Cardiac muscle cell (in vitro differentiated cells and primary cell): ENCODE results near the gene VKORC1L1. TPM values are rescaled to one million over a fixed set of nuclear protein-coding genes. Genes with fewer than 3 reads are reported as not detected.
"Not testable (repeated sequence)": the region's sequence is repeated elsewhere in the genome, so short reads cannot be mapped to it uniquely, and the experiment has no call there.

ENCODE experiments used
- DNase-seq, 2 donors: peaks; one replicate each; pipeline versions ENCODE4 v3.0.0 to v3.0.0-alpha.2; 2010 to 2017; ENCODE audit warnings: low read depth in 1 of 2, low spot score in 1 of 2
- H3K27ac ChIP-seq: fragments of 200-600 bp; sonication (generic); 2 replicates; pipeline ENCODE4 v1.5.1; 2016
- H3K27me3 ChIP-seq: fragments of 200-600 bp; sonication (generic); 2 replicates; pipeline ENCODE4 v1.6.0; 2016; ENCODE audit warnings: control low read depth
- H3K36me3 ChIP-seq: fragments of 200-600 bp; sonication (generic); 2 replicates; pipeline ENCODE4 v1.5.1; 2016; ENCODE audit warnings: control low read depth
- H3K4me1 ChIP-seq: fragments of 200-600 bp; sonication (generic); 2 replicates; pipeline ENCODE4 v1.8.1; 2017; ENCODE audit warnings: low read depth, mild to moderate bottlenecking, mixed run types
- H3K4me3 ChIP-seq: fragments of 200-600 bp; sonication (generic); 2 replicates; pipeline ENCODE4 v1.5.1; 2016; ENCODE audit warnings: mild to moderate bottlenecking
- H3K9me3 ChIP-seq: fragments of 200-600 bp; sonication (generic); 2 replicates; pipeline ENCODE4 v1.5.1; 2017; ENCODE audit warnings: low read depth, mild to moderate bottlenecking, control low read depth
- CTCF ChIP-seq: IDR thresholded peaks from 2 replicates; pipeline ENCODE4 v1.5.1; 2012; ENCODE audit warnings: low read depth, mild to moderate bottlenecking, low read length
- polyA plus RNA-seq: library from polyadenylated mRNA; unstranded; fragments of >200 nt; fragmentation: Nextera tagmentation; extraction: Ambion mirVana; gene quantifications from 2 replicates; pipeline ENCODE4 v1.2.1, GENCODE V29; 2016
- total RNA-seq: library from RNA; depleted of rRNA; stranded (reverse); fragments of >200 nt; gene quantifications from 2 replicates; pipeline ENCODE4 v1.2.3, GENCODE V29; 2016

Gene VKORC1L1
- total RNA-seq (7.3 and 8.6 TPM in 2 replicates), polyA plus RNA-seq (12.8 and 14.6 TPM in 2 replicates)

DNA sequence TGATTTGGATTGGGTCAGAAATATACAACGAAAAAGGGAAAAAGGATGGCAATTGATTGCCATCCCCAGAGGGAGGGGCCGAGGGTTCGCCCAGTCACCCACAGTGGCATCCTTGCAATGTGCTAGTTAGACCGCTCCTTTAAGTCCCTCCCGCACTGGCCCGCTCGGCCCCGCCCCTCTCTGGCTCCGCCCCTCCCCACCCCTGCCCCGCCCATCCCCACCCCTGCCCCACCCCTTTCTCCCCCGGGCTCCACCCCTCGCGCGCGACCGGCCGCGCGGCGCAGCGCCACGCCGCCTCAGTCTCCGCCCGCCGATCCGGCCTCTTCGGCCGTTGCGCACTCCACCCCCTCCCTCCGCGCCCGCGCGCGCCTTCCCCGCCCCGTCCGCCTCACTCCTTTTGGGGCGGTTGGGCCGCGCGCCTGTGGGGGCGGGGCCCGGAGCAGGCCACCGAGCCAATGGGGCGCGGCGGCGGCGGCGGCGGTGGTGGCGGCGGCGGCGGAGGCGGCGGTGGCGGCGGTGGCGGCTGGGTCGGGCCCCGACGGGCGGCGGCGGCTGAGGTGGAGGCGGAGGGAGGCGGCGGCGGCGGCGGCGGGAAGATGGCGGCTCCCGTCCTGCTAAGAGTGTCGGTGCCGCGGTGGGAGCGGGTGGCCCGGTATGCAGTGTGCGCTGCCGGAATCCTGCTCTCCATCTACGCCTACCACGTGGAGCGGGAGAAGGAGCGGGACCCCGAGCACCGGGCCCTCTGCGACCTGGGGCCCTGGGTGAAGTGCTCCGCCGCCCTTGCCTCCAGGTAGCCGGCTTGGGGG, at the start of gene VKORC1L1:
Gene VKORC1L1, plus strand, starts transcription at position 299 of the 806 bp plus-strand sequence. Its CDS starts 298 bp downstream, at position 597.
- no peak for TF ChIP-seq CTCF
- no peaks in the 10 kb centered on the region for H3K36me3 ChIP-seq
- H3K27ac ChIP-seq: peak within 1 kb of the TSS; percentile 85

DNA sequence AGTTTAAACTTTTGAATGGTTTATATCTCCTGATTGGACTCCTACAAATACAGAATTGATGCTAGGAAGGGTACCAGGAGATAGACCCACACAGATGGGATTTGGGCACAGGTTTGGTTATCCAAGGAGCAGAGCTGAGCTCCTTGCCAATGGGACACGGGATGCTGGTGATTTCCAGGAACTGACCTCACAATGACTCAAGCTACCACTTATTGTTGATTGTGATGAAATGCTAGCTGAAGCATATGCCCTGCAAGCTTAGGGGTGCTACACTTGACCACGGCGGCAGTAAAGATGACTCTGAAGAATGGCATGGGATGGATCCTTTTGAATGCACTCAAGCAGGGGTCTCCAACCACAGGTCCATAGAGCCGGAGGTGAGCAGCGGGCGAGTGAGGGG, 45.5 kb upstream of the VKORC1L1 start:
- no peaks in the 10 kb centered on the region for H3K27me3 ChIP-seq
- TF ChIP-seq CTCF: no peak
- no peak for DNase-seq
- no peaks in the 10 kb centered on the region for H3K36me3 ChIP-seq
- no peak overlapping the region for H3K4me3 ChIP-seq
- H3K4me1 ChIP-seq: no peaks in the 10 kb centered on the region
- H3K9me3 ChIP-seq: no peaks in the 10 kb centered on the region
- H3K27ac ChIP-seq: no peak overlapping the region

More for the DNA sequence above, at the start of gene VKORC1L1:
- Histone ChIP-seq H3K4me1 (no peaks in the 10 kb centered on the region), H3K9me3 (no peaks in the 10 kb centered on the region), H3K4me3 (peak within 1 kb of the TSS; percentile 99), H3K27me3 (no peaks in the 10 kb centered on the region)
- peak; percentile 95 to 96 for DNase-seq

DNA sequence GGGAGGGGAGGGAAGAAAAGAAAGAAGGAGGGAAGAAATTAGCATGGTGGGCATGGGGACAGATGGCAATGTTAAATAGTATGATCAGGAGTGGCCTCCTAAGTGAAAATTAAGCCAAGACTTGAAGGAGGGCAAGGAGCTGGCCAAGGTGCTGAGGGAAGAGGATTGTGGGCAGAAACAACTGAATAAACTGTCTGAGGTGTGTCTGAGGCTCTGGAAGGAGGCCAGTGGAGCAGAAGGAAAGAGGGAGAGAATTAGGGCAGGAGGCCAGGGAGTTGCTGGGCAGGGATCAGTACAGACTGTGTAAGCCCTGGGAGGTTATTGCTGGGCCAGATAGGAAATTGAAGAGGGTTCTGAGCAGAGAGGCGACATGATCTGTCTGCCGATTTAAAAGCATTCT, 40.6 kb upstream of the VKORC1L1 start:
- Histone ChIP-seq H3K27me3 (no peaks in the 10 kb centered on the region), H3K27ac (no peak overlapping the region), H3K36me3 (no peaks in the 10 kb centered on the region), H3K4me3 (no peak overlapping the region), H3K9me3 (no peaks in the 10 kb centered on the region), H3K4me1 (no peaks in the 10 kb centered on the region)
- no peak for TF ChIP-seq CTCF
- peak; percentile 53 to 80 for DNase-seq

DNA sequence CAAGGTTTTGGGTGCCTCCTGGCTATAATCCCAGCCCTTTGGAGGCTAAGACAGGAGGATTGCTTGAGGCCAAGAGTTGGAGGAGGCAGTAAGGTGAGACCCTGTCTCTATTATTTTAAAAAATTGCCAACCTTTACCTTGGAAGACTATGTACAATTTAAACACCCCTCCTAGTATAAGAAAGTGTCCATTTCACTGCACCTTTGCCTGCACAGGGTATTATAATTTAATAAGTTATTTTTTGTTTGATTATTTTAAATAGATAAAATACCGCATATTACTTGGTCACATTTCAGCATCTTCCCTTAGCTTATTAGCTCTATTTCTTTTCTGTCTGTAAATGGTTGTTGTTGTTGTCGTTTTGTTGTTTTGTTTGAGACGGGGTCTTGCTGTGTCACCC, 36.2 kb upstream of the VKORC1L1 start:
- not testable (repeated sequence) for H3K4me1 ChIP-seq, H3K4me3 ChIP-seq

DNA sequence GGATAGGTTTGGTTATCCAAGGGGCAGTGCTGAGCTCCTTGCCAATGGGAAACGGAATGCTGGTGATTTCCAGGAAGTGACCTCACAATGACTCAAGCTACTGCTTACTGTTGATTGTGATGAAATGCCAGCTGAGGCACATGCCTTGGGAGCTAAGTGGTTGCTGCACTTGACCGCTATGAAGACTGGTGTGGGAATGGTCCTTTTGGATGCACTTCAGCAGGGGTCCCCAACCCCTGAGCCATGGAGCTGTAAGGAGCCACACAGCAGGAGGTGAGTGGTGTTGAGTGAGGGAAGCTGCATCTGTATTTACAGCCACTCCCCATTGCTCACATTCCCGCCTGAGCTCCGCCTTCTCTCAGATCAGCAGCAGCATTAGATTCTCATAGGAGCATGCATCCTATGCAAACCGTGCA, 35.3 kb upstream of the VKORC1L1 start:
- not testable (repeated sequence) for H3K4me1 ChIP-seq, H3K36me3 ChIP-seq, H3K9me3 ChIP-seq, H3K4me3 ChIP-seq, H3K27ac ChIP-seq, H3K27me3 ChIP-seq
- peak in 1 of 2 donors; percentile 42 for DNase-seq

More for the DNA sequence above, 36.2 kb upstream of the VKORC1L1 start:
- DNase-seq, H3K9me3 ChIP-seq, H3K27me3 ChIP-seq, H3K36me3 ChIP-seq, H3K27ac ChIP-seq: not testable (repeated sequence)

DNA sequence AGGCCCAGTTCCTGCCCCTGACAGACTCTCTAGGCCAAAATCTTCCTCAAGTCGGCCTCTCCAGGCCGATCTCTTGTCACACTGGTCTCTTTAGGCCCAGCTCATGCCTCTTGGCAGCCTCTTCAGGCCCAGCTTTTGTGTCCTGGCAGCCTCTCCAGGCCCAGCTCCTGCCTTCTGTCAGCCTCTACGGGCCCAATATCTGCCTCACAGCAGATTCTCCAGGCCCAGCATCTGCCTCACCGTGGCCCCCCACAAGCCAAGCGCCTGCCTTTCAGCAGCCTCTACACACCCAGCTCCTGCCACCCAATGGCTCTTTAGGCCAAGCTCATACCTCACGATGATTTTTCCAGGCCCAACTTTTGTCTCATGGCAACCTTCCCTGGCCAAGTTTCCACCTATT, 33.0 kb upstream of the VKORC1L1 start:
- no peak for TF ChIP-seq CTCF
- no peak overlapping the region for H3K27ac ChIP-seq
- no peak for DNase-seq
- no peaks in the 10 kb centered on the region for H3K36me3 ChIP-seq
- no peak overlapping the region for H3K4me3 ChIP-seq
- no peaks in the 10 kb centered on the region for H3K9me3 ChIP-seq
- H3K27me3 ChIP-seq: no peaks in the 10 kb centered on the region
- H3K4me1 ChIP-seq: no peaks in the 10 kb centered on the region
